GM23338 (cell line): Measurements from ENCODE around the gene RAD51C.

Experiments used
- EZH2phosphoT487 ChIP-seq: fragments of 200-600 bp; sonication (generic); IDR thresholded peaks from one replicate; pipeline ENCODE4 v1.8.1; 2018; ENCODE audit warnings: antibody characterized with exemption; ENCODE audit not compliant: unreplicated experiment
- POLR2AphosphoS5 ChIP-seq: IDR thresholded peaks from 2 replicates; pipeline ENCODE4 v1.6.1; 2016; ENCODE audit warnings: antibody characterized with exemption, low read depth
- STAT1 ChIP-seq: IDR thresholded peaks from one replicate; pipeline ENCODE4 v1.6.1; 2016; ENCODE audit warnings: antibody characterized with exemption; ENCODE audit not compliant: unreplicated experiment
- ZNF114 ChIP-seq: fragments of 250-450 bp; sonication (Bioruptor Pico); IDR thresholded peaks from 2 replicates; pipeline ENCODE4 v1.5.0; 2020; ENCODE audit warnings: mild to moderate bottlenecking, moderate library complexity
- TF ChIP-seq, protein P1 (sequence below), 2 experiments: fragments of 200-600 bp in 1 of 2; sonication (generic) in 1 of 2; conservative IDR thresholded peaks; 2 replicates each; pipeline versions ENCODE4 v1.5.1 to v1.6.1; 2016 to 2017; ENCODE audit warnings: antibody characterized with exemption in 2 of 2, low read depth in 2 of 2, mild to moderate bottlenecking in 2 of 2, moderate library complexity in 1 of 2

DNA sequence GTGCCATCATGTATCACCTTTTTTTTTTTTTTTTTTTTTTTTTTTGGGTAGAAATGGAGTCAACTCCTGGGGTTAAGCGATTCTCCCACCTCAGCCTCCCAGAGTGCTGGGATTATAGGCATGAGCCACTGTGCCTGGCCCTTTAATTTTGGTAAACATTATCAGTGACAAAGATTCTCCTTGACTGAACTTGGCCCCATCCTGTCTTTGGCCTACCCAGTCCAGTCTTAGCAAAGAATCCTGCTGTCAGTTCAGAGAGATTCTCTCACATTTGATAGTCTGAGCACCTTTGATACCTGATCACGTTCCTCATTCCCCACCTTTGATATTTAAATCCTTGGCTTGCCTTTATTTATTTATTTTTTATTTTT, 11.5 kb downstream of the RAD51C start:
- TF ChIP-seq, protein P1, sequence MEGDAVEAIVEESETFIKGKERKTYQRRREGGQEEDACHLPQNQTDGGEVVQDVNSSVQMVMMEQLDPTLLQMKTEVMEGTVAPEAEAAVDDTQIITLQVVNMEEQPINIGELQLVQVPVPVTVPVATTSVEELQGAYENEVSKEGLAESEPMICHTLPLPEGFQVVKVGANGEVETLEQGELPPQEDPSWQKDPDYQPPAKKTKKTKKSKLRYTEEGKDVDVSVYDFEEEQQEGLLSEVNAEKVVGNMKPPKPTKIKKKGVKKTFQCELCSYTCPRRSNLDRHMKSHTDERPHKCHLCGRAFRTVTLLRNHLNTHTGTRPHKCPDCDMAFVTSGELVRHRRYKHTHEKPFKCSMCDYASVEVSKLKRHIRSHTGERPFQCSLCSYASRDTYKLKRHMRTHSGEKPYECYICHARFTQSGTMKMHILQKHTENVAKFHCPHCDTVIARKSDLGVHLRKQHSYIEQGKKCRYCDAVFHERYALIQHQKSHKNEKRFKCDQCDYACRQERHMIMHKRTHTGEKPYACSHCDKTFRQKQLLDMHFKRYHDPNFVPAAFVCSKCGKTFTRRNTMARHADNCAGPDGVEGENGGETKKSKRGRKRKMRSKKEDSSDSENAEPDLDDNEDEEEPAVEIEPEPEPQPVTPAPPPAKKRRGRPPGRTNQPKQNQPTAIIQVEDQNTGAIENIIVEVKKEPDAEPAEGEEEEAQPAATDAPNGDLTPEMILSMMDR (conservative IDR thresholded peaks at IDR 0.05; ENCODE audit: low read depth in 2 of 2), result no peak
- TF ChIP-seq POLR2AphosphoS5 (no peak), STAT1 (no peak), EZH2phosphoT487 (no peak), ZNF114 (CRISPR knock-in tag) (no peak)
